Measurements from ENCODE around the gene SLC6A8.

Gene SLC6A8

GRCh38 chrX:153670748-153671588 is 16.8 kb upstream of the SLC6A8 start:
- H3K36me3 ChIP-seq (ENCODE audit: insufficient read depth, low read length): no peaks in the 10 kb centered on the region
- no peaks in the 10 kb centered on the region for H3K9me3 ChIP-seq (ENCODE audit: insufficient read depth, low read depth, low read length)
- no peak overlapping the region for H3K4me2 ChIP-seq (ENCODE audit: low read depth, low read length, poor library complexity, severe bottlenecking)
- H4K20me1 ChIP-seq (ENCODE audit: insufficient read depth, low read length, poor library complexity, severe bottlenecking): no peaks in the 10 kb centered on the region
- no peak for TF ChIP-seq EZH2phosphoT487 (IDR thresholded peaks at IDR 0.05; ENCODE audit: borderline replicate concordance)
- TF ChIP-seq CTCF (conservative IDR thresholded peaks at IDR 0.05; ENCODE audit: low read length): no peak
- H3K27me3 ChIP-seq (ENCODE audit: insufficient read depth, low read length, poor library complexity, severe bottlenecking): no peaks in the 10 kb centered on the region
- H3K4me3 ChIP-seq (ENCODE audit: low read length, poor library complexity, severe bottlenecking): no peak overlapping the region
- H3K4me1 ChIP-seq (ENCODE audit: insufficient read depth, low read length, poor library complexity, severe bottlenecking): no peaks in the 10 kb centered on the region
- no peaks in the 10 kb centered on the region for H3K79me2 ChIP-seq (ENCODE audit: insufficient read depth, low read length)
- H3K9me2 ChIP-seq (replicated peaks; ENCODE audit: low read depth, low read length): no peaks in the 10 kb centered on the region
- H3F3A ChIP-seq (ENCODE audit: low read depth): no peaks in the 10 kb centered on the region
- no peak overlapping the region for H3K9ac ChIP-seq (ENCODE audit: low read depth, low read length, poor library complexity, severe bottlenecking)
- H2AFZ ChIP-seq (ENCODE audit: low read length): no peak overlapping the region

- H2AFZ ChIP-seq (ENCODE audit: low read length): no peak overlapping the region
- no peaks in the 10 kb centered on the region for H4K20me1 ChIP-seq (ENCODE audit: insufficient read depth, low read length, poor library complexity, severe bottlenecking)
- H3K9ac ChIP-seq (ENCODE audit: low read depth, low read length, poor library complexity, severe bottlenecking): no peak overlapping the region
- H3F3A ChIP-seq (ENCODE audit: low read depth): no peaks in the 10 kb centered on the region
- TF ChIP-seq CTCF (conservative IDR thresholded peaks at IDR 0.05; ENCODE audit: low read length): no peak
- TF ChIP-seq EZH2phosphoT487 (IDR thresholded peaks at IDR 0.05; ENCODE audit: borderline replicate concordance): no peak
- no peaks in the 10 kb centered on the region for H3K9me2 ChIP-seq (replicated peaks; ENCODE audit: low read depth, low read length)
- no peak overlapping the region for H3K4me2 ChIP-seq (ENCODE audit: low read depth, low read length, poor library complexity, severe bottlenecking)
- no peaks in the 10 kb centered on the region for H3K79me2 ChIP-seq (ENCODE audit: insufficient read depth, low read length)
- no peaks in the 10 kb centered on the region for H3K9me3 ChIP-seq (ENCODE audit: insufficient read depth, low read depth, low read length)
- H3K36me3 ChIP-seq (ENCODE audit: insufficient read depth, low read length): no peaks in the 10 kb centered on the region
- H3K27me3 ChIP-seq (ENCODE audit: insufficient read depth, low read length, poor library complexity, severe bottlenecking): no peaks in the 10 kb centered on the region
- H3K4me1 ChIP-seq (ENCODE audit: insufficient read depth, low read length, poor library complexity, severe bottlenecking): no peaks in the 10 kb centered on the region
- no peak overlapping the region for H3K4me3 ChIP-seq (ENCODE audit: low read length, poor library complexity, severe bottlenecking)
Observed at GRCh38 chrX:153671589-153672530, 15.9 kb upstream of the SLC6A8 start.

- H4K20me1 ChIP-seq (ENCODE audit: insufficient read depth, low read length, poor library complexity, severe bottlenecking): no peaks in the 10 kb centered on the region
- H3K9me2 ChIP-seq (replicated peaks; ENCODE audit: low read depth, low read length): no peaks in the 10 kb centered on the region
- no peaks in the 10 kb centered on the region for H3K79me2 ChIP-seq (ENCODE audit: insufficient read depth, low read length)
- H3K9me3 ChIP-seq (ENCODE audit: insufficient read depth, low read depth, low read length): no peaks in the 10 kb centered on the region
- no peak overlapping the region for H3K4me2 ChIP-seq (ENCODE audit: low read depth, low read length, poor library complexity, severe bottlenecking)
- no peak overlapping the region for H3K9ac ChIP-seq (ENCODE audit: low read depth, low read length, poor library complexity, severe bottlenecking)
- no peak overlapping the region for H3K4me3 ChIP-seq (ENCODE audit: low read length, poor library complexity, severe bottlenecking)
- H2AFZ ChIP-seq (ENCODE audit: low read length): no peak overlapping the region
- no peaks in the 10 kb centered on the region for H3K36me3 ChIP-seq (ENCODE audit: insufficient read depth, low read length)
- TF ChIP-seq EZH2phosphoT487 (IDR thresholded peaks at IDR 0.05; ENCODE audit: borderline replicate concordance) (no peak), CTCF (conservative IDR thresholded peaks at IDR 0.05; ENCODE audit: low read length) (no peak)
- no peaks in the 10 kb centered on the region for H3K4me1 ChIP-seq (ENCODE audit: insufficient read depth, low read length, poor library complexity, severe bottlenecking)
- H3F3A ChIP-seq (ENCODE audit: low read depth): no peaks in the 10 kb centered on the region
- no peaks in the 10 kb centered on the region for H3K27me3 ChIP-seq (ENCODE audit: insufficient read depth, low read length, poor library complexity, severe bottlenecking)
Observed at GRCh38 chrX:153672531-153673427, 14.9 kb upstream of the SLC6A8 start.

Measured in Loucy (cell line).